Hepatocyte (in vitro differentiated cells): ENCODE results near the gene SLC10A3. TPM values are rescaled to one million over a fixed set of nuclear protein-coding genes. Genes with fewer than 3 reads are reported as not detected.

Experiments
- DNase-seq: peaks from one replicate; pipeline ENCODE4 v3.0.0-alpha.2; 2016; ENCODE audit warnings: low spot score
- H2AFZ ChIP-seq: fragments of 200-600 bp; sonication (generic); 2 replicates; pipeline ENCODE4 v1.6.0; 2016; ENCODE audit warnings: antibody characterized with exemption, mild to moderate bottlenecking
- H3K27ac ChIP-seq: fragments of 200-600 bp; sonication (generic); 2 replicates; pipeline ENCODE4 v1.5.1; 2016; ENCODE audit warnings: mild to moderate bottlenecking
- H3K27me3 ChIP-seq: fragments of 200-600 bp; sonication (generic); 2 replicates; pipeline ENCODE4 v1.6.1; 2016
- H3K36me3 ChIP-seq: fragments of 200-600 bp; sonication (generic); replicated peaks from 2 replicates; pipeline ENCODE4 v1.5.1; 2016; ENCODE audit warnings: low read depth; ENCODE audit not compliant: insufficient read depth
- H3K4me1 ChIP-seq: fragments of 200-600 bp; sonication (generic); 2 replicates; pipeline ENCODE4 v1.5.1; 2016; ENCODE audit warnings: mild to moderate bottlenecking, moderate library complexity; ENCODE audit not compliant: insufficient read depth
- H3K4me2 ChIP-seq: fragments of 200-600 bp; sonication (generic); 2 replicates; pipeline ENCODE4 v1.6.0; 2016
- H3K4me3 ChIP-seq: fragments of 200-600 bp; sonication (generic); 2 replicates; pipeline ENCODE4 v1.5.1; 2016; ENCODE audit warnings: mild to moderate bottlenecking
- H3K79me2 ChIP-seq: fragments of 200-600 bp; sonication (generic); 2 replicates; pipeline ENCODE4 v1.6.0; 2017; ENCODE audit warnings: mild to moderate bottlenecking
- H3K9me2 ChIP-seq: fragments of 200-600 bp; sonication (generic); replicated peaks from 2 replicates; pipeline ENCODE4 v1.6.0; 2017; ENCODE audit warnings: mild to moderate bottlenecking; ENCODE audit not compliant: insufficient read depth
- H3K9me3 ChIP-seq: fragments of 200-600 bp; sonication (generic); 2 replicates; pipeline ENCODE4 v1.5.1; 2016; ENCODE audit warnings: low read depth, mild to moderate bottlenecking
- H4K20me1 ChIP-seq: fragments of 200-600 bp; sonication (generic); 2 replicates; pipeline ENCODE4 v1.6.0; 2016; ENCODE audit warnings: mild to moderate bottlenecking; ENCODE audit not compliant: insufficient read depth, poor library complexity, severe bottlenecking
- CTCF ChIP-seq: fragments of 200-600 bp; sonication (generic); IDR thresholded peaks from 2 replicates; pipeline ENCODE4 v1.5.1; 2016; ENCODE audit warnings: antibody characterized with exemption, mild to moderate bottlenecking; ENCODE audit not compliant: poor library complexity
- EZH2 ChIP-seq: fragments of 200-600 bp; sonication (generic); IDR thresholded peaks from 2 replicates; pipeline ENCODE4 v1.6.1; 2016; ENCODE audit warnings: antibody characterized with exemption, mild to moderate bottlenecking, borderline replicate concordance
- EZH2phosphoT487 ChIP-seq: fragments of 200-600 bp; sonication (generic); IDR thresholded peaks from one replicate; pipeline ENCODE4 v1.6.1; 2018; ENCODE audit warnings: antibody characterized with exemption, mild to moderate bottlenecking, low read depth, moderate library complexity; ENCODE audit not compliant: unreplicated experiment, severe bottlenecking
- WGBS: methylation state at CpG from one replicate; pipeline ENCODE4 v1.1.6; 2016; ENCODE audit warnings: low lambda C conversion rate; ENCODE audit errors: missing lambda C conversion rate; 5-methylcytosine and 5-hydroxymethylcytosine counted together
- polyA plus RNA-seq: library from polyadenylated mRNA; unstranded; fragments of >200 nt; fragmentation: Nextera tagmentation; extraction: Ambion mirVana; gene quantifications from 2 replicates; pipeline ENCODE4 v1.2.1, GENCODE V29; 2016
- total RNA-seq: library from RNA; depleted of rRNA; stranded (reverse); fragments of >200 nt; gene quantifications from 2 replicates; pipeline ENCODE4 v1.2.3, GENCODE V29; 2014

SLC10A3 gene
- total and polyA plus RNA-seq, 2 experiments from 2014 or later, result 28.8 to 48.3 TPM

GRCh38 chrX:154534526-154535322 lies 44.3 kb upstream of the SLC10A3 start:
- H3K4me2 ChIP-seq, result no peak overlapping the region
- peak overlapping the region; percentile 40 for H3K27ac ChIP-seq
- WGBS, result 50% methylated on average over 34 of the region's 34 CpGs
- no peaks in the 10 kb centered on the region for H3K9me2 ChIP-seq
- H3K4me1 ChIP-seq, result no peaks in the 10 kb centered on the region
- no peak for TF ChIP-seq EZH2phosphoT487
- peak; percentile 88 for TF ChIP-seq CTCF
- no peak for TF ChIP-seq EZH2
- H2AFZ ChIP-seq, result no peak overlapping the region
- H3K36me3 ChIP-seq, result no peaks in the 10 kb centered on the region
- peak; percentile 90 for DNase-seq
- no peak overlapping the region for H3K4me3 ChIP-seq
- H3K27me3 ChIP-seq, result no peaks in the 10 kb centered on the region
- no peaks in the 10 kb centered on the region for H3K9me3 ChIP-seq
- no peaks in the 10 kb centered on the region for H4K20me1 ChIP-seq
- no peaks in the 10 kb centered on the region for H3K79me2 ChIP-seq

DNA sequence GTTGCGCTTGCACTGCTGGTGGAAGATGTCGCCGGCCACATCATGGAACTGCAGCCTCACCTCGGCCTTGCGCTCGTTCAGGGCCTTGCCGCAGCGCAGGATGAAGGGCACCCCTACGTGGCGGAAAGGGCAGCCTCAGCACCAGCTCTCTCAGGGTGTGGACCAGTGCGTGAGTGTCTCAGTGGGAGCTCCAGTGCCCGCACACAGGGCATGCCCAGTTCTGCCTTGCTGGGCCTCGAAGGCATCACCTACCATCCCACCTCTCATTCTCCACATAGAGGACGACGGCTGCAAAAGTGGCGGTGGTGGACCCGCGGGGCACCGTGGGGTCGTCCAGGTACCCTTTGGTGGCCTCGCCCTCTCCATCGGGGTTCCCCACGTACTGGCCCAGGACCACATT lies 42.3 kb upstream of the SLC10A3 start:
- no peaks in the 10 kb centered on the region for H4K20me1 ChIP-seq
- no peak overlapping the region for H3K4me3 ChIP-seq
- TF ChIP-seq EZH2 (no peak), EZH2phosphoT487 (no peak), CTCF (no peak)
- no peaks in the 10 kb centered on the region for H3K4me1 ChIP-seq
- no peaks in the 10 kb centered on the region for H3K9me3 ChIP-seq
- DNase-seq, result no peak
- H3K27ac ChIP-seq, result no peak overlapping the region
- no peaks in the 10 kb centered on the region for H3K9me2 ChIP-seq
- H3K36me3 ChIP-seq, result no peaks in the 10 kb centered on the region
- H3K79me2 ChIP-seq, result no peaks in the 10 kb centered on the region
- H3K4me2 ChIP-seq, result no peak overlapping the region
- H3K27me3 ChIP-seq, result no peaks in the 10 kb centered on the region
- WGBS, result 93% methylated on average over 23 of the region's 23 CpGs
- no peak overlapping the region for H2AFZ ChIP-seq

DNA sequence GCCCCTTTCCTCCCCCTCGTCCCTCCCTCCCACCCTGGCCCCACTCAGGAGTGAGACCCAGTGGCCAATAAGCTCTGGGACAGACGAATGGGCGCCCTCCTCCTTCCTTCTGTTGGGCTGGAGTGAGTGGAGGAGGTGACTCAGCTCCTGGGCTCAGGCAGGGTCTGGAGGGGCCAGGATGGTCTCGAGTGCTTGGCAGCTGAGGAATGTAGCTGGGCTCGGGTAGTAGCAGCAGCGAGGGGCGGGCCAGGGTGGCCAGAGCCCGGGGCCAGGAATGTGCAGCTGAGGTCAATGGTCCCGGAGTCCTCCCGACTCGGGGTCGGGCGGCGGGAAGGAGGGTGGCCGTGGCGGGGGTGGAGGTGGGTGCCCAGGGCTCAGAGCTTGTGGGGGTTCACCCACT lies 41.2 kb upstream of the SLC10A3 start:
- no peaks in the 10 kb centered on the region for H3K9me2 ChIP-seq
- H3K4me3 ChIP-seq, result no peak overlapping the region
- H3K4me2 ChIP-seq, result no peak overlapping the region
- no peak overlapping the region for H3K27ac ChIP-seq
- H3K27me3 ChIP-seq, result no peaks in the 10 kb centered on the region
- H3K79me2 ChIP-seq, result no peaks in the 10 kb centered on the region
- H3K9me3 ChIP-seq, result no peaks in the 10 kb centered on the region
- no peak for TF ChIP-seq EZH2phosphoT487
- TF ChIP-seq CTCF, result no peak
- no peak for TF ChIP-seq EZH2
- peak; percentile 54 for DNase-seq
- H3K36me3 ChIP-seq, result no peaks in the 10 kb centered on the region
- 66% methylated on average over 11 of the region's 16 CpGs for WGBS
- no peak overlapping the region for H2AFZ ChIP-seq
- H3K4me1 ChIP-seq, result peaks cover 3% of the 10 kb centered on the region
- H4K20me1 ChIP-seq, result no peaks in the 10 kb centered on the region
